ENCODE data around the gene PADI2. TPM values are rescaled to one million over a fixed set of nuclear protein-coding genes. Genes with fewer than 3 reads are reported as not detected.

The PADI2 gene
- total and polyA plus RNA-seq, 2 donors (not counting 3 experiments of a cell fraction or from before 2014, with no cell fraction given) = not detected

GRCh38 chr1:17156108-17156507 lies 36.9 kb upstream of the PADI2 start:
- ChIA-PET POLR2A (no interaction called here), CTCF (no interaction called here)
- DNase-seq (ENCODE audit: low read depth, low spot score) (no peak), FAIRE-seq (no peak)
- no TSS peak for BruUV-seq (replicated peaks)
- no peaks in the 10 kb centered on the region for H3K9me1 ChIP-seq (replicated peaks; ENCODE audit: control insufficient read depth, extremely low read depth, insufficient read depth, low read length)
- intact Hi-C loops (cut with micrococcal nuclease) (loop anchor here (2.0 kb wide), 1 partner anchor 27 kb away; no protein-coding TSS in a partner anchor), dilution Hi-C loops (cut with MboI; ENCODE audit: extremely low pct_ligation_motif_present, low sequenced_read_pairs) (no loop called here)
- H3K36me3 ChIP-seq (ENCODE audit: control insufficient read depth in 2 of 2, extremely low read depth in 1 of 2, insufficient read depth in 2 of 2, low read length in 2 of 2) = no peaks in the 10 kb centered on the region
- no peak overlapping the region for H2AFZ ChIP-seq (ENCODE audit: low read depth, low read length)
- no peak overlapping the region for H3K27ac ChIP-seq (ENCODE audit: insufficient read depth, low read depth, low read length)
- no peak overlapping the region for H3K4me3 ChIP-seq (replicated peaks in 1 of 3; ENCODE audit: insufficient read depth in 1 of 3, low read depth in 1 of 3, low read length in 3 of 3)
- no peaks in the 10 kb centered on the region for H3K79me2 ChIP-seq (ENCODE audit: control insufficient read depth, insufficient read depth, low read length)
- H3K4me1 ChIP-seq (ENCODE audit: control insufficient read depth, extremely low read depth, insufficient read depth, low read length) = no peaks in the 10 kb centered on the region
- no peak overlapping the region for H3K9ac ChIP-seq (replicated peaks; ENCODE audit: extremely low read depth, insufficient read depth, low read length)
- H3K4me2 ChIP-seq (ENCODE audit: insufficient read depth, low read length) = no peak overlapping the region
- H3K9me3 ChIP-seq (replicated peaks; ENCODE audit: control insufficient read depth, insufficient read depth, low read length) = no peaks in the 10 kb centered on the region
- no peaks in the 10 kb centered on the region for H3K27me3 ChIP-seq (ENCODE audit: control insufficient read depth in 2 of 2, insufficient read depth in 2 of 2, low read length in 2 of 2)
- no peaks in the 10 kb centered on the region for H4K20me1 ChIP-seq (replicated peaks; ENCODE audit: control insufficient read depth, extremely low read depth, insufficient read depth, low read length)
- TF ChIP-seq POLR2AphosphoS5 (IDR thresholded peaks at IDR 0.05; ENCODE audit: insufficient read depth, low read depth, low read length) (no peak), EZH2 (IDR thresholded peaks at IDR 0.05; ENCODE audit: borderline replicate concordance, low read depth, low read length, severe bottlenecking) (no peak), GATA2 (IDR thresholded peaks at IDR 0.05; ENCODE audit: insufficient read depth, insufficient read length, low read depth, low read length) (no peak), POLR2A (IDR thresholded peaks at IDR 0.05; ENCODE audit: low read depth, low read length) (no peak), MYC (IDR thresholded peaks at IDR 0.05; ENCODE audit: low read depth, low read length) (no peak), JUN (IDR thresholded peaks at IDR 0.05; ENCODE audit: borderline replicate concordance, insufficient read depth, insufficient read length, low read depth) (no peak)
- TF ChIP-seq, protein P1, sequence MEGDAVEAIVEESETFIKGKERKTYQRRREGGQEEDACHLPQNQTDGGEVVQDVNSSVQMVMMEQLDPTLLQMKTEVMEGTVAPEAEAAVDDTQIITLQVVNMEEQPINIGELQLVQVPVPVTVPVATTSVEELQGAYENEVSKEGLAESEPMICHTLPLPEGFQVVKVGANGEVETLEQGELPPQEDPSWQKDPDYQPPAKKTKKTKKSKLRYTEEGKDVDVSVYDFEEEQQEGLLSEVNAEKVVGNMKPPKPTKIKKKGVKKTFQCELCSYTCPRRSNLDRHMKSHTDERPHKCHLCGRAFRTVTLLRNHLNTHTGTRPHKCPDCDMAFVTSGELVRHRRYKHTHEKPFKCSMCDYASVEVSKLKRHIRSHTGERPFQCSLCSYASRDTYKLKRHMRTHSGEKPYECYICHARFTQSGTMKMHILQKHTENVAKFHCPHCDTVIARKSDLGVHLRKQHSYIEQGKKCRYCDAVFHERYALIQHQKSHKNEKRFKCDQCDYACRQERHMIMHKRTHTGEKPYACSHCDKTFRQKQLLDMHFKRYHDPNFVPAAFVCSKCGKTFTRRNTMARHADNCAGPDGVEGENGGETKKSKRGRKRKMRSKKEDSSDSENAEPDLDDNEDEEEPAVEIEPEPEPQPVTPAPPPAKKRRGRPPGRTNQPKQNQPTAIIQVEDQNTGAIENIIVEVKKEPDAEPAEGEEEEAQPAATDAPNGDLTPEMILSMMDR (IDR thresholded peaks at IDR 0.05; ENCODE audit: extremely low read depth in 1 of 2, insufficient read depth in 1 of 2, low read depth in 1 of 2, low read length in 2 of 2) = no peak
